Spinal cord (tissue), 10 donors: Measurements from ENCODE around the gene DDIT4. TPM values are rescaled to one million over a fixed set of nuclear protein-coding genes. Genes with fewer than 3 reads are reported as not detected.
A peak's percentile ranks its signal among the peaks of the same experiment; 100 is the strongest.

Experiments used
- DNase-seq, 6 donors: peaks; one replicate each; pipeline versions ENCODE4 v3.0.0 to v3.0.0-alpha.2; 2013 to 2015; ENCODE audit warnings: low spot score in 6 of 6, low read depth in 4 of 6
- H3K27ac ChIP-seq: one replicate; pipeline ENCODE4 v1.5.1; 2013; ENCODE audit warnings: low read depth, low read length, control low read depth
- H3K27me3 ChIP-seq: one replicate; pipeline ENCODE4 v1.6.1; 2013; ENCODE audit warnings: low read length; ENCODE audit not compliant: control insufficient read depth, insufficient read depth
- H3K36me3 ChIP-seq: one replicate; pipeline ENCODE4 v1.6.1; 2013; ENCODE audit warnings: low read length; ENCODE audit not compliant: control insufficient read depth, insufficient read depth
- H3K4me1 ChIP-seq: one replicate; pipeline ENCODE4 v1.6.1; 2013; ENCODE audit warnings: low read length; ENCODE audit not compliant: control insufficient read depth, insufficient read depth
- H3K4me3 ChIP-seq: one replicate; pipeline ENCODE4 v1.5.1; 2013; ENCODE audit warnings: low read depth, low read length, control low read depth
- H3K9me3 ChIP-seq: one replicate; pipeline ENCODE4 v1.6.1; 2013; ENCODE audit warnings: low read length; ENCODE audit not compliant: control insufficient read depth, insufficient read depth
- WGBS: methylation state at CpG from one replicate; pipeline ENCODE4 v1.1.5; 2013; ENCODE audit warnings: missing lambda C conversion rate; ENCODE audit not compliant: insufficient coverage; 5-methylcytosine and 5-hydroxymethylcytosine counted together
- polyA plus RNA-seq, 2 donors: library from polyadenylated mRNA; unstranded; fragments of 120-200 nt; gene quantifications; one replicate each; pipeline ENCODE4 v1.2.1, GENCODE V29; 2013; ENCODE audit not compliant: insufficient read length in 2 of 2
- total RNA-seq, 2 donors: library from RNA; depleted of rRNA in 1 of 2; stranded (reverse); fragments of 120-200 nt in 1 of 2; fragments of >200 nt in 1 of 2; gene quantifications; one replicate each; pipeline versions ENCODE4 v1.2.3 to v1.2.4, GENCODE V29; 2013 to 2014
- donor health status: healthy.

The DDIT4 gene
- total and polyA plus RNA-seq, 4 donors = 98.5 to 177 (median 128) TPM

DNA sequence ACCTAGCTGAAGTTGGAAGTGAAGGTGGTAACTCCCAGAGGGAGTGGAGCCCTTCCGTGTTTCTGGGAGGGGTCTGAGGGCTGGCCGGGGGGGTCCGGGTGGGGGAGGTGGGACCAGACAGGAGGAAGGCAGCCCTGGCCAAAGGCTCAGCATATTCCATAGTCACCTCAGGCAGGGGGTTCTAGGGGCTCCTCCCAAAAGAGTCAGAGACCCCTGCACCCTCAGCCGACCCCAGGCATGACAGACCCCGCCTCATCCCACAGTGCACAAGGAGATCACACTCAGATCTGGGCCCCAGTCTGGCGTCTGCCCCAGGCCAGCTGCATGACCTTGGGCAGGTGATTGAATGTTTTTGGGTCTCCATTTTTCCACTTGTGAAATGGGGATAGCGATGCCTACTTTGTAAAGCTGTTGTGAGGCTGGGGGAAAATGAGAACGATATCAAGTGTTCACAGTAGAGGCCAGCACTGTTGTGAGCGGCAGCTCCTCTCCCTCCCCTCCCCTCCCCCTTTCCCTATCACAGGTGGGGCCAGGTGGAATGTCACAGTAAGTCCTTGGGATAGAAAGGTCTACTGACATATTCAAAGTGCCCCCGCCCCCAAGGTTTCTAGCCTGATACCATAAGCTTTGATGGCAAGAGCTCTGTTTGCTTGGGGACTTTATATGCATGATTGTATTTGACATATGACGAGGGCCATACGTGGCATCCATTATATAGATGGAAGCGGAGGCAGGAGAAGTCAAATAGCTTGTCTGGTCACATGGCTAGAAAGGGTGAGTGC lies 47.7 kb downstream of the DDIT4 start:
- DNase-seq = no peak
- H3K4me1 ChIP-seq = peaks cover 54% of the 10 kb centered on the region
- H3K9me3 ChIP-seq = no peaks in the 10 kb centered on the region
- H3K27me3 ChIP-seq = no peaks in the 10 kb centered on the region
- H3K36me3 ChIP-seq = no peaks in the 10 kb centered on the region
- WGBS = 55% methylated on average over 2 of the region's 13 CpGs
- no peak overlapping the region for H3K27ac ChIP-seq
- no peak overlapping the region for H3K4me3 ChIP-seq

DNA sequence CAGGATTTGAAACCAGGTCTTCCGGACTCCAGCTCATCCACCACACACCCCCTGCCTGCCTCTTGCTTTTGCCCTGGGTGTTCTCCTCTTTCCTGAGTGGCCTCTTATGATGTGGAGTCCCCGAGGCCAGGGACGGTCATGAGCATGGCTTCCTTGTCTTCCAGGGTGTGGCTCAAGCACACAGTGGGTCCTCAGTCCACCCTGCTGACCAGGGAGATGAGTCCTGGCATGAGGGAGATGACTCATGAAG lies 48.2 kb downstream of the DDIT4 start:
- Histone ChIP-seq H3K4me3 (no peak overlapping the region), H3K36me3 (no peaks in the 10 kb centered on the region), H3K4me1 (peaks cover 54% of the 10 kb centered on the region), H3K27me3 (no peaks in the 10 kb centered on the region), H3K9me3 (no peaks in the 10 kb centered on the region), H3K27ac (no peak overlapping the region)
- DNase-seq = no peak
- WGBS = 100% methylated on average over 2 of the region's 3 CpGs

DNA sequence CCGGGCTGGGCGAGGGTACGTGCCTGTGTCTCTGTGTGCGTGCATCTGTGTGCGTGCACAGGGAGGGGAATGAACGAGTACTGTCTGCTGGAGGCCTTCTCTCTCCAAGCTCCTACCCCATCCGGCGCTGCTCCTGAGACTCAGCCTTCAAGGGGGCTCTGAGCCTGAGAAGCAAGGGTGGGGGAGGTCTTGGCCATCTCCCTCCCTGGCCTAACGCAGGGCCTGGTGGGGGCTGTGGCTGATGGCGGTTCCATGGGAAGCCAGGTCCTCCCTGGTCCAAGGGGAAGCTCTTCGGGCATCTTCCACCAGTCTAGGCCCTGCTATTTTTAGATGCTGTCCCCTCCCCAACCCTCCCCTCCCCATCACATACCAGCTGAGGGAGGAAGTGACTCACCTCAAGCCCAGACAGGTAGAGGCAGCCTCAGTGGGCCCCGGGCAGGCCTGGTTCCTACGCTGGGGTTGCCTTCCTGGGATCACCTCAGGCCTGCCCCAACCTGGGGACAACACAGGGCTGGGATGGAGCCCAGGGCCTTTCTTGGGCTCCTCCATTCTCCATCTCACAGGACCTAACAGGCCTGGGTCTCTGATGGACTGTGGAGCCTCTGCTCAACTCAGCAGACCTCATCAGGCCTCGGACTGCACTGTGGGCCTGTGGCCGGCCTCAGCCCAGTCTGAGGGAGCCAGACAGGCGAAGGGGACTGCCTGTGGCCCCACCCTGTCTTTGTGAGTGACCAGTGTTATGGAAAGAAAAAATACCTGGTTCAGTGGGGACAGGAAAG lies 48.7 kb downstream of the DDIT4 start:
- WGBS = 95% methylated on average over 12 of the region's 16 CpGs
- Histone ChIP-seq H3K27me3 (no peaks in the 10 kb centered on the region), H3K9me3 (no peaks in the 10 kb centered on the region), H3K4me1 (peaks cover 54% of the 10 kb centered on the region), H3K36me3 (no peaks in the 10 kb centered on the region), H3K27ac (no peak overlapping the region), H3K4me3 (no peak overlapping the region)
- peak in 1 of 6 donors; percentile 3 for DNase-seq

DNA sequence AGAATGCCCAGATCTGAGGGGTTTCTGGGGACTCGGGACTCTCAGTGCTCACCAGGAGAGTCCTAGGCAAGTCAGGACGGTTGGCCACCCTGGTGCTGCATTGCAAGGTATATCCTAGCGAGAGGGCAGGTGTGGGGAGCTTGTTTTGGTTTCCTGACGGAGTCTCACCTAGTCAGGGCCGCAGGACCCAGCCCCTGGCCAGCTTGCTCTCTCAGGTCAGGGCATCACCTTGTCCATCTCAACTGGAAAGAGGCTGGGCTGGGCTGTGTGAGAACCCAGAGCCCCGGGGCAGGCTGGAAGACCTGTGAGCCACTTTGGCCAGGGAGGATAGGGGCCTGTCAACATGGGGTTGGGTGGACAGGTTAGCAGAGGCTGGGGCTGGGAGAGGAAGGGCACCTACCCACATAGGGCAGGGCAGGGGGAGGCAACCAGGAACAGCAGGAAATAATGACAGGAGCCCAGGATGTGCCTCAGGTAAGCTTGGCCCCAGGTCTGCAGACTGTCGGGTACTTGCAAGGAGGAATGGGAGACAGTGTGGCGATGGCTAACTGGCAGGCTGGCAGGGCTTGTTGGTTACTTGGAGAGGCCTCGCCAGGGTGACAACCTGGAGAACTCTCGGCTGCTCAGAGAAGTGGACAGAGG lies 49.5 kb downstream of the DDIT4 start:
- H3K36me3 ChIP-seq = no peaks in the 10 kb centered on the region
- H3K4me3 ChIP-seq = no peak overlapping the region
- DNase-seq = no peak
- no peaks in the 10 kb centered on the region for H3K27me3 ChIP-seq
- no peak overlapping the region for H3K27ac ChIP-seq
- H3K9me3 ChIP-seq = no peaks in the 10 kb centered on the region
- WGBS = 97% methylated on average over 10 of the region's 10 CpGs
- H3K4me1 ChIP-seq = peaks cover 62% of the 10 kb centered on the region

DNA sequence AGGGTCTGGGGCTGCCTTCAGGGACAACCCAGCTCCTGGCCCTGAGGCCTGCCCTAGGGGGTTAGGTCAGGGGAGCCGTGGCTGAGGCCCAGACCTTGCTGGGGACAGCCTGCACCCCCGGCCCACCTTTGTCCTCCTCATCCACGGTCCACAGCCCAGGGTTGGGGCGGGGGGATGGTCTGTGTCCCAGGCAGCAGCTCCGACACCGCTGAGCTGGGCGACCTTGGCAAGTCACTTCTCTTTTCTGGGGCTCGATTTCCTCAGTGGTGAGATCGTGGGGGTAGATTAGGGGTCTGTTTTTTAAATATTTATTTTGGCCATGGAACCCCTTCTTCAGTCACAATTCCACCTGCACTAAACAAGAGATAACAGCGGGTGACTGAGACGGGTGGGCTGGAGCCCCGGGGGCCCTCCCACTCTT lies 50.1 kb downstream of the DDIT4 start:
- 74% methylated on average over 7 of the region's 12 CpGs for WGBS
- H3K36me3 ChIP-seq = peaks cover under 1% of the 10 kb centered on the region
- no peaks in the 10 kb centered on the region for H3K27me3 ChIP-seq
- H3K4me3 ChIP-seq = no peak overlapping the region
- DNase-seq = no peak
- H3K9me3 ChIP-seq = no peaks in the 10 kb centered on the region
- H3K27ac ChIP-seq = no peak overlapping the region
- H3K4me1 ChIP-seq = peaks cover 65% of the 10 kb centered on the region

Other genes with a start within 250 kb of the DDIT4 start
- 100 to 1,000 TPM in 1 of 2 donors, 10 to 100 TPM in 1; 79.7 to 188 TPM for gene SPOCK2, start 185.4 kb upstream of the DDIT4 start, total RNA-seq
- gene SPOCK2, start 185.4 kb upstream of the DDIT4 start, polyA plus RNA-seq = 100 to 1,000 TPM; 294 to 312 TPM
- gene ANAPC16, start 57.9 kb upstream of the DDIT4 start, total RNA-seq = 10 to 100 TPM; 57.7 to 88.7 TPM
- 10 to 100 TPM; 71.5 to 81.5 TPM for gene ANAPC16, start 57.9 kb upstream of the DDIT4 start, polyA plus RNA-seq
- gene ASCC1, start 57.6 kb upstream of the DDIT4 start, total RNA-seq = 10 to 100 TPM; 30.6 to 47.9 TPM
- 10 to 100 TPM; 51.3 to 57.1 TPM for gene ASCC1, start 57.6 kb upstream of the DDIT4 start, polyA plus RNA-seq
- 10 to 100 TPM; 22.9 to 36.8 TPM for gene DNAJB12, start 81.0 kb downstream of the DDIT4 start, total RNA-seq
- 10 to 100 TPM; 35.5 to 41.5 TPM for gene DNAJB12, start 81.0 kb downstream of the DDIT4 start, polyA plus RNA-seq